AML-193 (cell line): ENCODE measurements around the gene WNT4.

ENCODE experiments used
- DNase-seq, 2 experiments: peaks; one replicate each; lab custom pipeline; 2025; lab: John Stamatoyannopoulos, UW

WNT4 gene

GRCh38 chr1:22129501-22130117, 13.3 kb downstream of the WNT4 start:
- DNase-seq = no peak

GRCh38 chr1:22128392-22128791, 14.5 kb downstream of the WNT4 start:
- DNase-seq = no peak

GRCh38 chr1:22127731-22128130, 15.2 kb downstream of the WNT4 start:
- DNase-seq = no peak

GRCh38 chr1:22127248-22127647, 15.6 kb downstream of the WNT4 start:
- no peak for DNase-seq

GRCh38 chr1:22126531-22126930, 16.4 kb downstream of the WNT4 start:
- DNase-seq = no peak

- no peak for DNase-seq
These were observed 18.2 kb downstream of the WNT4 start for GRCh38 chr1:22124592-22125229.

- no peak for DNase-seq
These were observed 18.9 kb downstream of the WNT4 start for GRCh38 chr1:22123901-22124404.

- no peak for DNase-seq
These were observed 19.9 kb downstream of the WNT4 start for GRCh38 chr1:22123071-22123390.

GRCh38 chr1:22122273-22123070, 20.4 kb downstream of the WNT4 start:
- DNase-seq = no peak

GRCh38 chr1:22121421-22121911, 21.4 kb downstream of the WNT4 start:
- DNase-seq = no peak

- DNase-seq = no peak
These were observed 22.5 kb downstream of the WNT4 start for GRCh38 chr1:22120469-22120790.

- DNase-seq = no peak
These were observed 23.1 kb downstream of the WNT4 start for GRCh38 chr1:22119626-22120468.

- DNase-seq = no peak
These were observed 24.5 kb downstream of the WNT4 start for GRCh38 chr1:22118291-22118992.

- DNase-seq = no peak
These were observed 25.0 kb downstream of the WNT4 start for GRCh38 chr1:22117851-22118250.

- no peak for DNase-seq
These were observed 25.7 kb downstream of the WNT4 start for GRCh38 chr1:22117238-22117637.

- no peak for DNase-seq
These were observed 27.6 kb downstream of the WNT4 start for GRCh38 chr1:22115286-22115685.

GRCh38 chr1:22114083-22115012, 28.5 kb downstream of the WNT4 start:
- no peak for DNase-seq

GRCh38 chr1:22112554-22112953, 30.3 kb downstream of the WNT4 start:
- DNase-seq = no peak

GRCh38 chr1:22111620-22112019, 31.3 kb downstream of the WNT4 start:
- DNase-seq = no peak

- DNase-seq = no peak
These were observed 31.8 kb downstream of the WNT4 start for GRCh38 chr1:22111115-22111514.
